ENCODE results near the gene ATP13A2.

GRCh38 chr1:17002524-17002902, 9.2 kb downstream of the ATP13A2 start:
- no peak for TF ChIP-seq CTCF (IDR thresholded peaks at IDR 0.05 in 8 of 11, conservative IDR thresholded peaks at IDR 0.05 in 3 of 11)
- TF ChIP-seq POLR2A (IDR thresholded peaks at IDR 0.05): no peak
- TF ChIP-seq POLR2AphosphoS5 (IDR thresholded peaks at IDR 0.05): no peak

Measured in spleen (tissue), 7 donors.